Gastrocnemius medialis (tissue), 4 donors: ENCODE results near the gene KRT78. TPM values are rescaled to one million over a fixed set of nuclear protein-coding genes. Genes with fewer than 3 reads are reported as not detected.

Experiments used
- ATAC-seq, 2 donors: fragments of 150-250 bp; one replicate each; pipeline ENCODE4 v1.9.1; 2016
- DNase-seq, 2 donors: peaks; one replicate each; pipeline ENCODE4 v3.0.0-alpha.2; 2019
- H3K27ac ChIP-seq, 4 donors: fragments of 200-600 bp; sonication (generic); 1 replicate in 1 of 4; 2 replicates in 3 of 4; pipeline ENCODE4 v1.5.1; 2016 to 2018; ENCODE audit warnings: mild to moderate bottlenecking in 2 of 4, moderate library complexity in 1 of 4
- H3K27me3 ChIP-seq, 3 donors: fragments of 200-600 bp; sonication (generic) in 2 of 3; 1 replicate in 1 of 3; 2 replicates in 2 of 3; pipeline versions ENCODE4 v1.5.1 to v1.6.0; 2016 to 2019; ENCODE audit warnings: mild to moderate bottlenecking in 1 of 3, moderate library complexity in 1 of 3
- H3K36me3 ChIP-seq, 2 donors: fragments of 200-600 bp; sonication (generic) in 1 of 2; one replicate each; pipeline ENCODE4 v1.5.1; 2017 to 2018
- H3K4me1 ChIP-seq, 2 donors: fragments of 200-600 bp; sonication (generic) in 1 of 2; one replicate each; pipeline ENCODE4 v1.5.1; 2016 to 2017; ENCODE audit warnings: mild to moderate bottlenecking in 2 of 2
- H3K4me3 ChIP-seq, 4 donors: fragments of 200-600 bp; sonication (generic) in 3 of 4; 1 replicate in 1 of 4; 2 replicates in 3 of 4; pipeline ENCODE4 v1.5.1; 2016 to 2019; ENCODE audit warnings: mild to moderate bottlenecking in 2 of 4
- H3K9me3 ChIP-seq, 3 donors: fragments of 200-600 bp; sonication (generic) in 2 of 3; 1 replicate in 1 of 3; 2 replicates in 2 of 3; pipeline ENCODE4 v1.5.1; 2016 to 2019
- CTCF ChIP-seq, 5 experiments: fragments of 450-650 bp in 3 of 5; fragments of 200-600 bp in 2 of 5; sonication (generic) in 2 of 5; IDR thresholded peaks in 4 of 5; conservative IDR thresholded peaks in 1 of 5; 1 replicate in 4 of 5; 2 replicates in 1 of 5; pipeline ENCODE4 v1.5.1; 2016 to 2019; ENCODE audit warnings: antibody characterized with exemption in 5 of 5, mild to moderate bottlenecking in 3 of 5, moderate library complexity in 3 of 5
- POLR2A ChIP-seq, 2 donors: fragments of 450-650 bp; IDR thresholded peaks; one replicate each; pipeline ENCODE4 v1.6.1; 2017; ENCODE audit warnings: antibody characterized with exemption in 2 of 2, mild to moderate bottlenecking in 2 of 2, moderate library complexity in 2 of 2
- in situ Hi-C, 4 donors: fragments of 200-750 bp; cut with MboI; loops; one replicate each; pipeline versions ENCODE4 v1.15.0 to v1.8.0; 2017; ENCODE audit warnings: low sequenced_read_pairs in 4 of 4
- intact Hi-C: fragments of 100-400 bp; cut with DNase I; formaldehyde crosslinking; loops from one replicate; pipeline ENCODE4 v1.15.1; 2023; ENCODE audit warnings: low total_unique reads
- total RNA-seq, 4 donors: library from RNA; depleted of rRNA; stranded (reverse); fragments of >200 nt; gene quantifications; one replicate each; pipeline versions ENCODE4 v1.1.0 to v1.2.3, GENCODE V29; 2016

Gene KRT78
- total RNA-seq, 4 donors from 2014 or later, result not detected

DNA sequence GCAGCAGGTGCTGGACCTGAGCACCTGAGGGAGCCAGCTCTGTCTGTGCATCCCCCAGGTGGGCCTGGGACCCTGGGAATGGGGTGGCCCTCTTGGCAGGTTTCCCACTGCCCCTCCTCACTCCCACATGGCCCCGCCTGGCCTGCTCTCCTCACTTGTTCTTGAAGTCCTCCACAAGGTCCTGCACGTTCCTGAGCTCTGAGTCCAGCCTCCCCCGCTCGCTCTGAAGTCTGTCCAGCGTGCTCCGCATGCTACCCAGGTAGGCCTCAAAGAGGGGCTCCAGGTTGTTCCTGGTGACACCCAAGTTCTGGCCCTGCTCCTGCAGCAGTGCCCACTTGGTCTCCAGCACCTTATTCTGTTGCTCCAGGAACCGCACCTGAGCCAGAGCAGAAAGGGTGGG lies 17.5 kb downstream of the KRT78 start:
- no peak for TF ChIP-seq CTCF (IDR thresholded peaks at IDR 0.05 in 4 of 5, conservative IDR thresholded peaks at IDR 0.05 in 1 of 5)
- no peak for TF ChIP-seq POLR2A (IDR thresholded peaks at IDR 0.05)
- Histone ChIP-seq H3K36me3 (no peaks in the 10 kb centered on the region), H3K9me3 (no peaks in the 10 kb centered on the region), H3K27me3 (no peaks in the 10 kb centered on the region), H3K27ac (no peak overlapping the region), H3K4me3 (no peak overlapping the region), H3K4me1 (no peaks in the 10 kb centered on the region)
- DNase-seq (no peak), ATAC-seq (no peak)
- intact Hi-C loops (no loop called here), in situ Hi-C loops (no loop called here)

GRCh38 chr12:52829986-52830770 lies 18.6 kb downstream of the KRT78 start:
- TF ChIP-seq CTCF (IDR thresholded peaks at IDR 0.05 in 4 of 5, conservative IDR thresholded peaks at IDR 0.05 in 1 of 5) (no peak), POLR2A (IDR thresholded peaks at IDR 0.05) (no peak)
- H3K27me3 ChIP-seq, result no peaks in the 10 kb centered on the region
- in situ Hi-C loops, result no loop called here
- DNase-seq (no peak), ATAC-seq (no peak)
- no peaks in the 10 kb centered on the region for H3K36me3 ChIP-seq
- no peak overlapping the region for H3K27ac ChIP-seq
- H3K9me3 ChIP-seq, result no peaks in the 10 kb centered on the region
- no peaks in the 10 kb centered on the region for H3K4me1 ChIP-seq
- intact Hi-C loops, result no loop called here
- H3K4me3 ChIP-seq, result no peak overlapping the region

DNA sequence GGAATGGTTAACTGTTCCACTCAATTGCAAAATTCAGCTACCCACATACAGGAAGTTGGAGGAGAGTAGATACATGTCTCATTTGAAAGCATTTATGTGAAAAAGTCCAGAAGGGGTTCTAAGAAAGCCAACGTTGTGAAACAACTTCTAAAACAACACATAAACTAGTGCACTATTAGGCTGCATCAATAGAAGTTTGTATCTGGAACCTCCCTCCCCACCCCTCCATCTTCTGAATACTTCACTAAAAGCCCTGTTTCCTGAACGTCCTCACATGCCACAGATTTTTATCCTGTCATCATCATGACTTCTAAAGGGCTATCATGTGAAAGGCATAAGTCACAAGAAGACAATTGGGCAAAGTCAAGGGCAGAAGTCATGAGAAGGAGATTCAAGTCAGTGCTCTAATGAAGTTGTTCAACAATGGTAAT lies 20.2 kb downstream of the KRT78 start:
- ATAC-seq (no peak), DNase-seq (no peak)
- no peak for TF ChIP-seq CTCF (IDR thresholded peaks at IDR 0.05 in 4 of 5, conservative IDR thresholded peaks at IDR 0.05 in 1 of 5)
- no peak for TF ChIP-seq POLR2A (IDR thresholded peaks at IDR 0.05)
- Histone ChIP-seq H3K4me3 (no peak overlapping the region), H3K27ac (no peak overlapping the region), H3K4me1 (no peaks in the 10 kb centered on the region), H3K36me3 (no peaks in the 10 kb centered on the region), H3K27me3 (no peaks in the 10 kb centered on the region), H3K9me3 (no peaks in the 10 kb centered on the region)
- intact Hi-C loops (no loop called here), in situ Hi-C loops (no loop called here)

DNA sequence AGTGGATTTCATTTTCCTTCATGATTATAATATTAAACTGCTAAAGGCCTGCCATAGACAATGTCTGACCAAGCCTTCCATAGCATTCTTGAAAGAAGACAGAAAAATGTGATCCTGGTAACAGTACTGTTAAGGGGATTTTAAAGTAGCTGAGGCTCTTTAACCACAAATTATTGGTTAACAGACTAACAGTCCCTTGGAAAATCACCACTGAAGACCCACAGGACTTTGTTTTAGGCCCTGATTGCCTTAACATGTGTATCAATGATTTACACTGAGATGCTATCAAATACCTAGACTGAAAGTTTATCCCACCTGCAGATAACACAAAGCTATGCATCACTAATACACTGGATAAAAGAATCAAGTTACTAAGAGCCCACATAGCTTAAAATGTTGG lies 20.6 kb downstream of the KRT78 start:
- Histone ChIP-seq H3K27ac (no peak overlapping the region), H3K36me3 (no peaks in the 10 kb centered on the region), H3K4me3 (no peak overlapping the region), H3K9me3 (no peaks in the 10 kb centered on the region), H3K27me3 (no peaks in the 10 kb centered on the region), H3K4me1 (no peaks in the 10 kb centered on the region)
- in situ Hi-C loops, result no loop called here
- ATAC-seq (no peak), DNase-seq (no peak)
- intact Hi-C loops, result no loop called here
- no peak for TF ChIP-seq CTCF (IDR thresholded peaks at IDR 0.05 in 4 of 5, conservative IDR thresholded peaks at IDR 0.05 in 1 of 5)
- no peak for TF ChIP-seq POLR2A (IDR thresholded peaks at IDR 0.05)
